ENCODE data around the gene KLHL2. TPM values are rescaled to one million over a fixed set of nuclear protein-coding genes. Genes with fewer than 3 reads are reported as not detected.

KLHL2 gene
- total and polyA plus RNA-seq, 9 of the 15 experiments (the other 6 are each of a cell fraction or from before 2014, with no cell fraction given), result 2.5 to 11.3 (median 6.1) TPM

GRCh38 chr4:165207431-165208220 lies at the start of gene KLHL2 (continued):
- TF ChIP-seq, protein P1, sequence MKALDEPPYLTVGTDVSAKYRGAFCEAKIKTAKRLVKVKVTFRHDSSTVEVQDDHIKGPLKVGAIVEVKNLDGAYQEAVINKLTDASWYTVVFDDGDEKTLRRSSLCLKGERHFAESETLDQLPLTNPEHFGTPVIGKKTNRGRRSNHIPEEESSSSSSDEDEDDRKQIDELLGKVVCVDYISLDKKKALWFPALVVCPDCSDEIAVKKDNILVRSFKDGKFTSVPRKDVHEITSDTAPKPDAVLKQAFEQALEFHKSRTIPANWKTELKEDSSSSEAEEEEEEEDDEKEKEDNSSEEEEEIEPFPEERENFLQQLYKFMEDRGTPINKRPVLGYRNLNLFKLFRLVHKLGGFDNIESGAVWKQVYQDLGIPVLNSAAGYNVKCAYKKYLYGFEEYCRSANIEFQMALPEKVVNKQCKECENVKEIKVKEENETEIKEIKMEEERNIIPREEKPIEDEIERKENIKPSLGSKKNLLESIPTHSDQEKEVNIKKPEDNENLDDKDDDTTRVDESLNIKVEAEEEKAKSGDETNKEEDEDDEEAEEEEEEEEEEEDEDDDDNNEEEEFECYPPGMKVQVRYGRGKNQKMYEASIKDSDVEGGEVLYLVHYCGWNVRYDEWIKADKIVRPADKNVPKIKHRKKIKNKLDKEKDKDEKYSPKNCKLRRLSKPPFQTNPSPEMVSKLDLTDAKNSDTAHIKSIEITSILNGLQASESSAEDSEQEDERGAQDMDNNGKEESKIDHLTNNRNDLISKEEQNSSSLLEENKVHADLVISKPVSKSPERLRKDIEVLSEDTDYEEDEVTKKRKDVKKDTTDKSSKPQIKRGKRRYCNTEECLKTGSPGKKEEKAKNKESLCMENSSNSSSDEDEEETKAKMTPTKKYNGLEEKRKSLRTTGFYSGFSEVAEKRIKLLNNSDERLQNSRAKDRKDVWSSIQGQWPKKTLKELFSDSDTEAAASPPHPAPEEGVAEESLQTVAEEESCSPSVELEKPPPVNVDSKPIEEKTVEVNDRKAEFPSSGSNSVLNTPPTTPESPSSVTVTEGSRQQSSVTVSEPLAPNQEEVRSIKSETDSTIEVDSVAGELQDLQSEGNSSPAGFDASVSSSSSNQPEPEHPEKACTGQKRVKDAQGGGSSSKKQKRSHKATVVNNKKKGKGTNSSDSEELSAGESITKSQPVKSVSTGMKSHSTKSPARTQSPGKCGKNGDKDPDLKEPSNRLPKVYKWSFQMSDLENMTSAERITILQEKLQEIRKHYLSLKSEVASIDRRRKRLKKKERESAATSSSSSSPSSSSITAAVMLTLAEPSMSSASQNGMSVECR (CRISPR knock-in tag; IDR thresholded peaks at IDR 0.05), result 0 out of 2 replicates have a peak, but pooled peaks have one; percentile 5
- TF ChIP-seq ETS1 (conservative IDR thresholded peaks at IDR 0.05; ENCODE audit: control insufficient read depth, low read depth, low read length), result 0 out of 2 replicates have a peak, but pooled peaks have one; percentile 27
- TF ChIP-seq UBTF (IDR thresholded peaks at IDR 0.05; ENCODE audit: borderline replicate concordance in 1 of 2, low read depth in 2 of 2, low read length in 2 of 2), result peak in 1 of 2 experiments; percentile 40; a peak in 1 of 4 replicates
- TF ChIP-seq, protein P2, sequence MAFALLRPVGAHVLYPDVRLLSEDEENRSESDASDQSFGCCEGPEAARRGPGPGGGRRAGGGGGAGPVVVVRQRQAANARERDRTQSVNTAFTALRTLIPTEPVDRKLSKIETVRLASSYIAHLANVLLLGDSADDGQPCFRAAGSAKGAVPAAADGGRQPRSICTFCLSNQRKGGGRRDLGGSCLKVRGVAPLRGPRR (CRISPR knock-in tag; IDR thresholded peaks at IDR 0.05), result no peak
- TF ChIP-seq SRF (CRISPR knock-in tag; IDR thresholded peaks at IDR 0.05), result no peak; a peak in 1 of 4 replicates
- TF ChIP-seq TAF1 (IDR thresholded peaks at IDR 0.05; ENCODE audit: control insufficient read depth, extremely low read depth, insufficient read depth, low read length, severe bottlenecking), result peak; percentile 27
- TF ChIP-seq NONO (IDR thresholded peaks at IDR 0.05; ENCODE audit: low read depth in 2 of 2, low read length in 1 of 2), result peak; percentile 17 to 60; a peak in 3 of 4 replicates
- TF ChIP-seq TBL1XR1 (IDR thresholded peaks at IDR 0.05; ENCODE audit: low read length in 2 of 2), result 0 out of 4 replicates have a peak, but pooled peaks of 1 of the 2 experiments have one; percentile 14
- no peak for TF ChIP-seq NR2C2 (CRISPR knock-in tag; IDR thresholded peaks at IDR 0.05)
- peak; percentile 35; the same call in 1 of the 2 replicates for TF ChIP-seq NR2C2 (tag; IDR thresholded peaks at IDR 0.05)
- peak; percentile 83 for TF ChIP-seq CCNT2 (IDR thresholded peaks at IDR 0.05; ENCODE audit: borderline replicate concordance, extremely low read depth, insufficient read length, low read depth, low read length)
- peak; percentile 91 for TF ChIP-seq CREB1 (IDR thresholded peaks at IDR 0.05)
- peak; percentile 53; the same call in 1 of the 2 replicates for TF ChIP-seq CREB1 (CRISPR knock-in tag; IDR thresholded peaks at IDR 0.05)
- peak; percentile 89 for TF ChIP-seq CTBP1 (IDR thresholded peaks at IDR 0.05; ENCODE audit: borderline replicate concordance)
- TF ChIP-seq, protein P3, sequence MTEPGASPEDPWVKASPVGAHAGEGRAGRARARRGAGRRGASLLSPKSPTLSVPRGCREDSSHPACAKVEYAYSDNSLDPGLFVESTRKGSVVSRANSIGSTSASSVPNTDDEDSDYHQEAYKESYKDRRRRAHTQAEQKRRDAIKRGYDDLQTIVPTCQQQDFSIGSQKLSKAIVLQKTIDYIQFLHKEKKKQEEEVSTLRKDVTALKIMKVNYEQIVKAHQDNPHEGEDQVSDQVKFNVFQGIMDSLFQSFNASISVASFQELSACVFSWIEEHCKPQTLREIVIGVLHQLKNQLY (CRISPR knock-in tag; conservative IDR thresholded peaks at IDR 0.05), result no peak
